B cell (primary cell): ENCODE measurements around the gene UBXN6. TPM values are rescaled to one million over a fixed set of nuclear protein-coding genes. Genes with fewer than 3 reads are reported as not detected.

Experiments
- ATAC-seq: fragments of 200-7000 bp; cut with Tn5 transposase; one replicate; pipeline ENCODE4 v1.10.0; 2021; ENCODE audit warnings: low read depth, mild to moderate bottlenecking, moderate number of reproducible peaks, moderate library complexity
- CTCF ChIA-PET: fragments of 350-600 bp; sonication (Branson Sonifier 250); formaldehyde crosslinking; loops from one replicate; lab custom pipeline; 2021; ENCODE audit warnings: antibody characterized with exemption, inconsistent platforms; lab: Charles Lee
- POLR2A ChIA-PET: fragments of 350-600 bp; sonication (Branson Sonifier 250); formaldehyde crosslinking; loops from one replicate; lab custom pipeline; 2021; ENCODE audit warnings: antibody characterized with exemption; lab: Charles Lee
- DNase-seq: peaks from one replicate; pipeline ENCODE4 v3.0.0; 2013
- H2AFZ ChIP-seq: 2 replicates; pipeline ENCODE4 v1.6.1; 2012; ENCODE audit warnings: mild to moderate bottlenecking, low read depth, low read length; ENCODE audit not compliant: insufficient read depth, poor library complexity, severe bottlenecking
- H3K27ac ChIP-seq, 2 donors: 1 replicate in 1 of 2; 2 replicates in 1 of 2; pipeline ENCODE4 v1.5.1; 2012 to 2013; ENCODE audit warnings: low read length in 2 of 2, mild to moderate bottlenecking in 2 of 2, moderate library complexity in 1 of 2
- H3K27me3 ChIP-seq, 4 experiments: fragments of 200-600 bp in 1 of 4; sonication (generic) in 1 of 4; replicated peaks in 1 of 4; 1 replicate in 2 of 4; 2 replicates in 2 of 4; pipeline versions ENCODE4 v1.6.1 to v1.7.0; 2013 to 2016; ENCODE audit warnings: low read length in 3 of 4, mild to moderate bottlenecking in 2 of 4, mixed read lengths in 1 of 4, moderate library complexity in 1 of 4; ENCODE audit not compliant: insufficient read depth in 4 of 4, control insufficient read depth in 3 of 4; ENCODE audit errors: control extremely low read depth in 1 of 4
- H3K36me3 ChIP-seq, 2 experiments: replicated peaks in 1 of 2; 1 replicate in 1 of 2; 2 replicates in 1 of 2; pipeline versions ENCODE4 v1.6.1 to v1.7.1; 2013; ENCODE audit warnings: low read length in 1 of 2; ENCODE audit not compliant: insufficient read depth in 2 of 2, control insufficient read depth in 1 of 2; ENCODE audit errors: control extremely low read depth in 1 of 2, extremely low read depth in 1 of 2
- H3K4me1 ChIP-seq, 2 donors: fragments of 200-600 bp in 1 of 2; sonication (generic) in 1 of 2; 1 replicate in 1 of 2; 2 replicates in 1 of 2; pipeline versions ENCODE4 v1.5.1 to v1.6.1; 2013 to 2017; ENCODE audit warnings: low read length in 2 of 2; ENCODE audit not compliant: control insufficient read depth in 2 of 2, insufficient read depth in 2 of 2
- H3K4me2 ChIP-seq: replicated peaks from 2 replicates; pipeline ENCODE3; 2012; ENCODE audit warnings: mild to moderate bottlenecking, low read depth, low read length; ENCODE audit not compliant: poor library complexity, severe bottlenecking
- H3K4me3 ChIP-seq, 5 experiments: fragments of 200-600 bp in 1 of 5; sonication (generic) in 1 of 5; 1 replicate in 3 of 5; 2 replicates in 2 of 5; pipeline versions ENCODE4 v1.5.1 to v1.7.0; 2011 to 2016; ENCODE audit warnings: low read length in 4 of 5, mild to moderate bottlenecking in 4 of 5, low read depth in 2 of 5, control low read depth in 1 of 5, moderate library complexity in 1 of 5; ENCODE audit not compliant: insufficient read depth in 1 of 5; ENCODE audit errors: control extremely low read depth in 1 of 5, extremely low read depth in 1 of 5
- H3K79me2 ChIP-seq: fragments of 200-600 bp; sonication (generic); one replicate; pipeline ENCODE4 v1.6.0; 2016; ENCODE audit warnings: low read length; ENCODE audit not compliant: control insufficient read depth, insufficient read depth
- H3K9ac ChIP-seq: fragments of 200-600 bp; sonication (generic); 2 replicates; pipeline ENCODE4 v1.6.1; 2017; ENCODE audit warnings: mild to moderate bottlenecking, low read length, moderate library complexity
- H3K9me3 ChIP-seq, 3 donors: one replicate each; pipeline versions ENCODE4 v1.6.1 to v1.7.1; 2013; ENCODE audit warnings: low read length in 2 of 3; ENCODE audit not compliant: control insufficient read depth in 2 of 3, insufficient read depth in 1 of 3; ENCODE audit errors: control extremely low read depth in 1 of 3
- H4K20me1 ChIP-seq: 2 replicates; pipeline ENCODE4 v1.6.0; 2012; ENCODE audit warnings: mild to moderate bottlenecking, low read length; ENCODE audit not compliant: insufficient read depth, control insufficient read depth, poor library complexity, severe bottlenecking
- H3K27ac Mint-ChIP-seq: one replicate; pipeline ENCODE4 v1.8.0; 2021; ENCODE audit warnings: mixed read lengths
- H3K27me3 Mint-ChIP-seq: one replicate; pipeline ENCODE4 v1.8.0; 2021; ENCODE audit warnings: mixed read lengths
- H3K4me1 Mint-ChIP-seq: one replicate; pipeline ENCODE4 v1.8.0; 2021; ENCODE audit warnings: mixed read lengths
- H3K4me3 Mint-ChIP-seq: one replicate; pipeline ENCODE4 v1.8.0; 2021; ENCODE audit warnings: mixed read lengths
- H3K9me3 Mint-ChIP-seq: one replicate; pipeline ENCODE4 v1.8.0; 2022; ENCODE audit warnings: mixed read lengths; ENCODE audit not compliant: insufficient read depth
- EZH2 ChIP-seq: IDR thresholded peaks from 2 replicates; pipeline ENCODE4 v1.6.1; 2012; ENCODE audit warnings: borderline replicate concordance, low read depth, mild to moderate bottlenecking, moderate library complexity, low read length; ENCODE audit not compliant: insufficient read depth, poor library complexity, severe bottlenecking
- WGBS: methylation state at CpG from one replicate; pipeline ENCODE4 v1.1.5; 2013; ENCODE audit warnings: missing lambda C conversion rate; ENCODE audit not compliant: insufficient coverage; 5-methylcytosine and 5-hydroxymethylcytosine counted together
- intact Hi-C: fragments of 100-400 bp; cut with micrococcal nuclease; formaldehyde crosslinking; loops from one replicate; pipeline ENCODE4 v1.10.0; 2022
- polyA plus RNA-seq: library from polyadenylated mRNA; depleted of rRNA; stranded (reverse); fragments of >200 nt; gene quantifications from 2 replicates; pipeline ENCODE4 v1.2.3, GENCODE V29; 2012
- total RNA-seq, 2 donors: library from RNA; stranded (reverse); fragments of 120-200 nt in 1 of 2; gene quantifications; 1 replicate in 1 of 2; 2 replicates in 1 of 2; pipeline versions ENCODE4 v1.2.3 to v1.2.4, GENCODE V29; 2013 to 2022
- TF ChIP-seq, protein P1 (sequence below): fragments of 200-600 bp; IDR thresholded peaks from one replicate; pipeline ENCODE4 v1.8.0; 2022; ENCODE audit warnings: antibody characterized with exemption, mild to moderate bottlenecking

Gene UBXN6
- total and polyA plus RNA-seq, 2 donors (not counting 1 experiment from before 2014, with no cell fraction given) = 75.8 to 76.6 TPM

DNA sequence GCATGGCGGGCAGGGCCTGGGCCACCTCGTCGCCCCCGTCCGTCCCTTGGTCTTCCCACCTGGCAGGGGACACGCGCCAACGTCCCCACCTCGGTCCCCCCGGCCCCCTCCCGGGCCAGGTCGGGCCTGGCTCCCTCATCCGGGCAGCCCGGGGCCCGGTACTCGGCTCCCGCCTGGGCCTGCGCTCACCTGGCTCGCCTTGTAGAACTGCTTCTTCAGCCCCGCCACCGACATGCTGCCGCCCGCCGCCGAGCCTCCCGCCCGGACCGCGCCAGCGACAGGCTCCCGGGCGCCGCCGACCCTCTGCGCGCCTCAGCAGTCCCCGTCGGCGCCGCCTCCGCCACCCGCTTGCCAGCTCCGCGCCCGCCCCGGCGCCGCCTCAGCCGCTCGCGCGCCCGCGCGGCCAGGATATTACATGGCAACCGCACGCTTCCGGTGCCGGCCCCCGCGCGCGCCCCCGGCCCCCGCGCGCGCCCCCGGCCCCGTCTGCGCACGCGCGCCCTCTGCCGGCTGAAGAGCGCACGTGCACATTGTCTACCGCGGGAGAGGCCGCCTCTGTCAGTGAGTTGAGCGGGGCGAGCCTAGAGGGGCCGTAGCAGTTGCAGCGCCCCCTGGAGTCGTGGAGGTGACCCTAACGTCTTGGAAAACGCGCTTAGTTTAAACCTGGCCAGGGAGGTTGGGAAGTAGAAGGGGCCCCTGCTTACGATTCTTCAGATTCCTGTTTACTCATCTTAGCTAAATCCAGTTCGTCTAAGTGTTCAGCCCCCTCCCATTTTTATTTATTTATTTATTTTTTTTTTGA, 57.3 kb downstream of the UBXN6 start, which contains the start of gene SH3GL1:
TSS of gene SH3GL1 (minus strand) at position 413 of the 802 bp plus-strand sequence. CDS start at position 234, 179 bp downstream.
- intact Hi-C loops = loop anchor here (1.0 to 5.0 kb wide), 7 partner anchors 20 to 638 kb away; partner anchors contain the start of genes APBA3, MPND, MRPL54 and UBXN6
- peak within 1 kb of the TSS; percentile 83 for H2AFZ ChIP-seq
- no peak for TF ChIP-seq EZH2
- TF ChIP-seq, protein P1, sequence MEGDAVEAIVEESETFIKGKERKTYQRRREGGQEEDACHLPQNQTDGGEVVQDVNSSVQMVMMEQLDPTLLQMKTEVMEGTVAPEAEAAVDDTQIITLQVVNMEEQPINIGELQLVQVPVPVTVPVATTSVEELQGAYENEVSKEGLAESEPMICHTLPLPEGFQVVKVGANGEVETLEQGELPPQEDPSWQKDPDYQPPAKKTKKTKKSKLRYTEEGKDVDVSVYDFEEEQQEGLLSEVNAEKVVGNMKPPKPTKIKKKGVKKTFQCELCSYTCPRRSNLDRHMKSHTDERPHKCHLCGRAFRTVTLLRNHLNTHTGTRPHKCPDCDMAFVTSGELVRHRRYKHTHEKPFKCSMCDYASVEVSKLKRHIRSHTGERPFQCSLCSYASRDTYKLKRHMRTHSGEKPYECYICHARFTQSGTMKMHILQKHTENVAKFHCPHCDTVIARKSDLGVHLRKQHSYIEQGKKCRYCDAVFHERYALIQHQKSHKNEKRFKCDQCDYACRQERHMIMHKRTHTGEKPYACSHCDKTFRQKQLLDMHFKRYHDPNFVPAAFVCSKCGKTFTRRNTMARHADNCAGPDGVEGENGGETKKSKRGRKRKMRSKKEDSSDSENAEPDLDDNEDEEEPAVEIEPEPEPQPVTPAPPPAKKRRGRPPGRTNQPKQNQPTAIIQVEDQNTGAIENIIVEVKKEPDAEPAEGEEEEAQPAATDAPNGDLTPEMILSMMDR = peak; percentile 77
- peak within 1 kb of the TSS; percentile 98 for H3K9ac ChIP-seq
- H3K79me2 ChIP-seq = peaks cover 75% of the 10 kb centered on the region
- no peaks in the 10 kb centered on the region for H3K27me3 ChIP-seq
- H3K36me3 ChIP-seq = no peaks in the 10 kb centered on the region
- under 1% methylated on average over 86 of the region's 90 CpGs for WGBS
- Mint-ChIP-seq H3K27me3 (no peaks in the 10 kb centered on the region), H3K4me1 (peaks cover 53% of the 10 kb centered on the region), H3K27ac (peak within 1 kb of the TSS; percentile 88), H3K9me3 (no peaks in the 10 kb centered on the region), H3K4me3 (peak within 1 kb of the TSS; percentile 85)
- peak; percentile 96 for DNase-seq
- H3K4me1 ChIP-seq = peaks cover 29 to 44% of the 10 kb centered on the region in 2 donors
- H3K4me3 ChIP-seq = peak within 1 kb of the TSS; percentile 85 to 99 (median 88)
- POLR2A ChIA-PET = interaction anchor here (0.7 to 1.1 kb wide), 6 partner anchors 18 to 134 kb away, joined by 3 to 6 read pairs (median 3); partner anchors contain the start of gene MPND
- peak; percentile 68 for ATAC-seq
- peak within 1 kb of the TSS; percentile 49 to 97 for H3K27ac ChIP-seq
- H3K9me3 ChIP-seq = no peaks in the 10 kb centered on the region
- H4K20me1 ChIP-seq = peaks cover 41% of the 10 kb centered on the region
- CTCF ChIA-PET = interaction anchor here (0.6 to 2.9 kb wide), 15 partner anchors 9 to 413 kb away, joined by 3 to 29 read pairs (median 4); partner anchors contain the start of gene MPND
- H3K4me2 ChIP-seq = peak within 1 kb of the TSS; percentile 99
